Measurements from ENCODE around the gene TARDBP.

TARDBP gene

GRCh38 chr1:11019971-11020370, 7.5 kb downstream of the TARDBP start:
- H3K36me3 ChIP-seq: peaks cover 98 to 100% (median 100%) of the 10 kb centered on the region in 11 experiments

GRCh38 chr1:11023201-11023600, 10.7 kb downstream of the TARDBP start:
- Histone ChIP-seq H3K4me2 (no peak overlapping the region), H3K9ac (no peak overlapping the region), H3K4me1 (no peaks in the 10 kb centered on the region), H3K9me3 (replicated peaks in 1 of 11) (no peaks in the 10 kb centered on the region), H3K27me3 (no peaks in the 10 kb centered on the region), H3K27ac (no peak overlapping the region), H3K36me3 (peaks cover 92 to 100% (median 94%) of the 10 kb centered on the region in 11 experiments), H4K20me1 (peaks cover 84 to 100% (median 99%) of the 10 kb centered on the region in 11 experiments), H3K4me3 (no peak overlapping the region)
- no peak for TF ChIP-seq Cebpa-rat (IDR thresholded peaks at IDR 0.05)

More at GRCh38 chr1:11019971-11020370, 7.5 kb downstream of the TARDBP start:
- H3K27me3 ChIP-seq: no peaks in the 10 kb centered on the region
- peaks cover 0 to 3% (median 0%) of the 10 kb centered on the region in 10 experiments; a peak in 3 of 20 replicates for H3K4me1 ChIP-seq
- H3K4me2 ChIP-seq: no peak overlapping the region
- H3K9ac ChIP-seq: no peak overlapping the region
- H3K9me3 ChIP-seq (replicated peaks in 1 of 11): no peaks in the 10 kb centered on the region
- no peak overlapping the region for H3K27ac ChIP-seq
- no peak overlapping the region for H3K4me3 ChIP-seq
- no peak for TF ChIP-seq Cebpa-rat (IDR thresholded peaks at IDR 0.05)
- peaks cover 90 to 100% (median 100%) of the 10 kb centered on the region in 11 experiments for H4K20me1 ChIP-seq

GRCh38 chr1:11024154-11024873, 11.9 kb downstream of the TARDBP start:
- TF ChIP-seq Cebpa-rat (IDR thresholded peaks at IDR 0.05): no peak
- no peak overlapping the region for H3K27ac ChIP-seq
- peaks cover 73 to 93% (median 88%) of the 10 kb centered on the region in 11 experiments for H4K20me1 ChIP-seq
- H3K27me3 ChIP-seq: no peaks in the 10 kb centered on the region
- peaks cover 81 to 92% (median 83%) of the 10 kb centered on the region in 11 experiments for H3K36me3 ChIP-seq
- no peaks in the 10 kb centered on the region for H3K4me1 ChIP-seq
- no peak overlapping the region for H3K4me2 ChIP-seq
- H3K9ac ChIP-seq: no peak overlapping the region
- no peaks in the 10 kb centered on the region for H3K9me3 ChIP-seq (replicated peaks in 1 of 11)
- H3K4me3 ChIP-seq: no peak overlapping the region

DNA sequence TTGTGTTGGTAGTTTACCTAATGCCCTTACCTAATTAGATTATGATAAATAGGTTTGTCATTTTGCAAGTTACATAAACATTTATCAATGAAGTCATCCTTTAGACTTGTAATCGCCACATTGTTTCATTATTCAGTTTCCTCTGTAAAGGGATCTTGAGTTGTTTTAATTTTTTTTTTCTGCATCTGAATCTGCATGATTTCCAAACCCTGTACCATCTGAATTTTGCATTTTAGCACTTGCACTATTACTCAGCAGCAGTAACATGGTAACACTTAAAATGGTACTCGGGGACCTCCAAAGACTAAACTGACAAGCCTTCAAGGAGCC, 12.4 kb downstream of the TARDBP start:
- H3K4me2 ChIP-seq: no peak overlapping the region
- H3K9ac ChIP-seq: no peak overlapping the region
- H3K27ac ChIP-seq: no peak overlapping the region
- H3K4me3 ChIP-seq: no peak overlapping the region
- H3K36me3 ChIP-seq: peaks cover 80 to 92% (median 83%) of the 10 kb centered on the region in 11 experiments
- TF ChIP-seq Cebpa-rat (IDR thresholded peaks at IDR 0.05): no peak
- no peaks in the 10 kb centered on the region for H3K4me1 ChIP-seq
- no peaks in the 10 kb centered on the region for H3K27me3 ChIP-seq
- peaks cover 68 to 93% (median 86%) of the 10 kb centered on the region in 11 experiments for H4K20me1 ChIP-seq
- H3K9me3 ChIP-seq (replicated peaks in 1 of 11): no peaks in the 10 kb centered on the region

DNA sequence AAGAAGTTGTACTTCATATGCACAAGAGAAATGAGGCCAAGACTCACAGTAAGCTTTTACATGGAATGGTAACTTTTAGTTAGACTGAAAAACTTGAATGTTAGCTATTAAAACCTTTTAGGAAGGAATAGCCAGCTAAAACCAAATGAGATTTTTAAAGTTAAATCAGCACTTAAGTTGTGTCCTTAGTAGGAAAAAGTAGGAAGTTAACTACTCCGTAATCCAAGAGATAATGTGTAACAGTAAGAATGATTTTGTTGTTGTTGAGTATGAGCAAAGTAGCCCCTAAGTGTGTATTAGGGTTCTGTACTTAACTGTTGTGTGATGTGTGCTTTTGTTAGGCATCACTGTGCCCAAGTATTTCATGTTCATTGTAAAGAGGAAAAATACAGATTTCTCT, 13.2 kb downstream of the TARDBP start:
- H3K4me2 ChIP-seq: no peak overlapping the region

GRCh38 chr1:11026052-11026451, 13.6 kb downstream of the TARDBP start:
- Histone ChIP-seq H3K9me3 (replicated peaks in 1 of 11) (no peaks in the 10 kb centered on the region), H3K4me1 (no peaks in the 10 kb centered on the region), H3K4me3 (no peak overlapping the region), H4K20me1 (peaks cover 56 to 85% (median 76%) of the 10 kb centered on the region in 11 experiments), H3K4me2 (no peak overlapping the region), H3K9ac (no peak overlapping the region), H3K27ac (no peak overlapping the region), H3K36me3 (peaks cover 73 to 85% (median 79%) of the 10 kb centered on the region in 11 experiments), H3K27me3 (no peaks in the 10 kb centered on the region)
- no peak for TF ChIP-seq Cebpa-rat (IDR thresholded peaks at IDR 0.05)

More for the DNA sequence above, 13.2 kb downstream of the TARDBP start:
- peaks cover 77 to 88% (median 81%) of the 10 kb centered on the region in 11 experiments for H3K36me3 ChIP-seq
- no peak overlapping the region for H3K4me3 ChIP-seq
- H3K27ac ChIP-seq: no peak overlapping the region
- no peak overlapping the region for H3K9ac ChIP-seq
- no peaks in the 10 kb centered on the region for H3K4me1 ChIP-seq
- TF ChIP-seq Cebpa-rat (IDR thresholded peaks at IDR 0.05): no peak
- peaks cover 60 to 89% (median 80%) of the 10 kb centered on the region in 11 experiments for H4K20me1 ChIP-seq
- no peaks in the 10 kb centered on the region for H3K9me3 ChIP-seq (replicated peaks in 1 of 11)
- H3K27me3 ChIP-seq: no peaks in the 10 kb centered on the region

- H3K9ac ChIP-seq: no peak overlapping the region
- H3K9me3 ChIP-seq (replicated peaks in 1 of 11): no peaks in the 10 kb centered on the region
- H3K27ac ChIP-seq: no peak overlapping the region
- H4K20me1 ChIP-seq: peaks cover 47 to 77% (median 68%) of the 10 kb centered on the region in 11 experiments
- H3K27me3 ChIP-seq: no peaks in the 10 kb centered on the region
- H3K4me1 ChIP-seq: no peaks in the 10 kb centered on the region
- TF ChIP-seq Cebpa-rat (IDR thresholded peaks at IDR 0.05): no peak
- no peak overlapping the region for H3K4me2 ChIP-seq
- H3K4me3 ChIP-seq: no peak overlapping the region
- peaks cover 64 to 77% (median 70%) of the 10 kb centered on the region in 11 experiments for H3K36me3 ChIP-seq
Observed at GRCh38 chr1:11026903-11027302, 14.4 kb downstream of the TARDBP start.

DNA sequence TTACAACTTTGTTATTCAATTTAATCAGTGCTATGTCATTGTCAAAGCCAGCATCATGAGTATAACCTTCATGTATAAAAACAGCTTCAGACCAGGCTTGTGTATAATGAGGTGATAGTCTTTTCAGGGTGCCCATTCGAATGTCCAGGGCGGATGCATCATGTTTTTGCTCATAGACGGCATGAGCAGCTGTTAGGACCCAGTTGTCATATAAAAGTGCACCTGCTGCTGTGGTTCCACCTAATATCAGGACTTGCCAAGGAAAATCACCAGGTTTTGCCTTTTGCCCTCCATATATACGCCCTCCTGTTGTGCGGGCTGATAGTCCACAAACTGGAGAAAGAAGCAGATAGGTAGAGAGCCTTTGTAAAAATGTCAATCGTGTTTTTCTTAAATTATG, 14.9 kb downstream of the TARDBP start:
- no peak overlapping the region for H3K9ac ChIP-seq
- no peak for TF ChIP-seq Cebpa-rat (IDR thresholded peaks at IDR 0.05)
- H3K4me3 ChIP-seq: no peak overlapping the region
- peaks cover 43 to 73% (median 64%) of the 10 kb centered on the region in 11 experiments for H4K20me1 ChIP-seq
- H3K36me3 ChIP-seq: peaks cover 60 to 73% (median 66%) of the 10 kb centered on the region in 11 experiments
- no peaks in the 10 kb centered on the region for H3K27me3 ChIP-seq
- no peaks in the 10 kb centered on the region for H3K4me1 ChIP-seq
- no peak overlapping the region for H3K27ac ChIP-seq
- no peaks in the 10 kb centered on the region for H3K9me3 ChIP-seq (replicated peaks in 1 of 11)
- H3K4me2 ChIP-seq: no peak overlapping the region

DNA sequence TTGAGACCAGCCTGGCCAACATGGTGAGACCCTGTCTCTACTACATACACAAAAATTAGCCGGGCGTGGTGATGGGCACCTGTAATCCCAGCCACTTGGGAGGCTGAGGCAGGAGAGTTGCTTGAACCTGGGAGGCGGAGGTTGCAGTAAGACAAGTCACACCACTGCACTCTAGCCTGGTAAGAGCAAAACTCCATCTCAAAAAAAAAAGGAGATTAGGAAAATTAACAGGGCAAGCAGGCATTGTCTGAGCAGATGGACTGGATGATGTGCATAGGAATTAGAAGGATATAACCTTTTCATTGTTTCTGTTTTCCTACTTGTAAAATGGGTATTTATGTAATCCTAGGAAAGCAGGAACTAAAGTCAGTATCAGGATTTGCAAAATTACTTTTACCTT, 15.6 kb downstream of the TARDBP start:
- Histone ChIP-seq H4K20me1 (peaks cover 37 to 65% (median 57%) of the 10 kb centered on the region in 11 experiments), H3K4me2 (no peak overlapping the region), H3K9ac (no peak overlapping the region), H3K9me3 (replicated peaks in 1 of 11) (no peaks in the 10 kb centered on the region), H3K27me3 (no peaks in the 10 kb centered on the region), H3K4me1 (no peaks in the 10 kb centered on the region), H3K36me3 (peaks cover 53 to 66% (median 59%) of the 10 kb centered on the region in 11 experiments), H3K27ac (no peak overlapping the region), H3K4me3 (no peak overlapping the region)
- no peak for TF ChIP-seq Cebpa-rat (IDR thresholded peaks at IDR 0.05)

DNA sequence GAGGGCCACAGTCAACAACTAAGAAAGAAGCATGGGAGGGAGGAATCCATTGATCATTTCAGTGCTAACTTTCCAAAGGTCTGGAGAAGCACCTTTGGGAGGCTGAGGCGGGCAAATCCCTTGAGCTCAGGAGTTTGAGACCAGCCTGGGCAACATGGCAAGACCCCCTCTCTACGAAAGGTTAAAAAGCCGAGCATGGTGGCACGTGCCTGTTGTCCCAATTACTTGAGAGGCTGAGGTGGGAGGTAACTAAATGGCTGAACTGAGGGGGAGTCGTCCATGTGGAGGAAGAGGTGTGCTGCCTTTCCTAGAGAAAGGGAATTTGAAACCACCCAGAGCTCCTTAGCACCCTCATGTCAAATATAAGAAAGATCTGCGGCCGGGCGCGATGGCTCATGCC, 18.4 kb downstream of the TARDBP start:
- H3K27ac ChIP-seq: no peak overlapping the region
- peaks cover 24 to 37% (median 31%) of the 10 kb centered on the region in 11 experiments; a peak in 21 of 22 replicates for H3K36me3 ChIP-seq
- H3K9ac ChIP-seq: no peak overlapping the region
- H3K4me1 ChIP-seq: no peaks in the 10 kb centered on the region
- H3K27me3 ChIP-seq: no peaks in the 10 kb centered on the region
- TF ChIP-seq Cebpa-rat (IDR thresholded peaks at IDR 0.05): no peak
- H3K4me3 ChIP-seq: no peak overlapping the region
- H3K4me2 ChIP-seq: no peak overlapping the region
- no peaks in the 10 kb centered on the region for H3K9me3 ChIP-seq (replicated peaks in 1 of 11)
- peaks cover 11 to 37% (median 30%) of the 10 kb centered on the region in 11 experiments; a peak in 21 of 22 replicates for H4K20me1 ChIP-seq
